NCI-H526 treated with DMSO at 0.1 percent for 48 hours (cell line): ENCODE measurements around the gene TERB1.

Experiments
- DNase-seq: peaks from one replicate; lab custom pipeline; 2025; lab: John Stamatoyannopoulos, UW

The TERB1 gene

GRCh38 chr16:66741950-66742808, 59.2 kb downstream of the TERB1 start:
- DNase-seq = no peak

- DNase-seq = no peak
Observed at GRCh38 chr16:66741169-66741900, 60.0 kb downstream of the TERB1 start.

- DNase-seq = no peak
Observed at GRCh38 chr16:66740533-66740932, 60.9 kb downstream of the TERB1 start.

GRCh38 chr16:66740010-66740409, 61.4 kb downstream of the TERB1 start:
- DNase-seq = no peak

DNA sequence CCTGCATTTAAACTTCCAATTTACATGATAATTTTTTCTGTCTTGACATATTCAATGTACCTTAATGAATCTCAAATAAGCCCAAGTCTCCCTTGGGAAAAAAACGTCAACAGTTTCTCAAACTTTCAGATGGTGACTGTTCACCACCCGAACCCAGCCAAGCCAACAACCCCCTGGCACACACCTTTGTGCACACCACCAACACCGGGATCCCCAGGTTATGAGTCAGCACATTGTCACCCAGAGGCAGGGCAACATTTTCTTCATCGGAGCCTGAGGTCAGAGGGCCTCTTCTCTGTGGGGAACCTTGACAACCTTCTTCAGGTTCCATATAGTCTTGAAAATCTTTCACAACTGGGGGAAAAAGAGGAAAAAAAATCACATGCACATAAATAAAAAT, 65.5 kb downstream of the TERB1 start:
- no peak for DNase-seq

GRCh38 chr16:66731101-66731500, 70.3 kb downstream of the TERB1 start:
- DNase-seq = no peak

DNA sequence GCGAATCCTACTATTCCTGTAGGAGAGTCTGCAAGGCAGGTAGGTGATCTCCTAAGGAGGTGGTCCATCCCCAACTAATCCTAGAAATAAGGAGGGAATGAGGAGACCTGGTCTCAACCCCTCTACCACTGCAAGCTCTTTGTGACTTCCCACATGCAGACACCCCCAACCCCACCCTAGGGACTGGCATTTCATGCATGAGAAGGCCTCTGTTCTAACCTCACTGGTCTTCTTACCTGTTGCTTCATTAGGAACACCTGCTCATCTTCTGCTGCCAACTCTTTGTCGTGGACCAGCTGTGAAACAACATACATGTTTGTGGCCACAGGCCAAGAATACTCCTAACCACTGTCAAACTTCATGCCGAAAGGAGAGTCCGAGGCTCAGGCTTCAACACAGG, 72.6 kb downstream of the TERB1 start:
- DNase-seq = no peak

GRCh38 chr16:66728117-66728787, 73.1 kb downstream of the TERB1 start:
- DNase-seq = peak; percentile 20

GRCh38 chr16:66720766-66721165, 80.6 kb downstream of the TERB1 start:
- DNase-seq = no peak

- DNase-seq = no peak
Observed at GRCh38 chr16:66719246-66719645, 82.1 kb downstream of the TERB1 start.

DNA sequence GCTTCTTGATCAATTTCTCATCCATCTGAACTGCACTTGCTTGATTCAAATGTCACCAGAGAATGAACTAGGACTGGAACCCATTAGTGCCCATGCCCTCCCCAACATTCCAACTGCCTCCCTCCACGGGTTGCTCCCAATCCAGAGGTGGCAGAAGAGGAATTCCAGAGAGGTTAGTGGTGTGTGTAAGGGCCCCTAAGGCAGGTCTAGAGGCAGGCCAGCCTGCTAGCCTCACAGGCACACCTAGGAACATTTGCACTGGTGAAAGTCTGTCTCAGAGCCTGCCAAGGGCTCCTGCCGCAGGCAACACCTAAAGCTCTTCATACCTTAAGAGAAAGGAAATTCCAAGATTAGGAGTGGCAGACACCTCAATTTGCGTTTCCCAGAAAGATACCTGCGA, 83.6 kb downstream of the TERB1 start:
- no peak for DNase-seq

- no peak for DNase-seq
Observed at GRCh38 chr16:66717112-66717675, 84.2 kb downstream of the TERB1 start.

- no peak for DNase-seq
Observed at GRCh38 chr16:66714654-66715307, 86.6 kb downstream of the TERB1 start.

- DNase-seq = no peak
Observed at GRCh38 chr16:66714062-66714461, 87.3 kb downstream of the TERB1 start.

- DNase-seq = no peak
Observed at GRCh38 chr16:66713076-66713475, 88.3 kb downstream of the TERB1 start.

DNA sequence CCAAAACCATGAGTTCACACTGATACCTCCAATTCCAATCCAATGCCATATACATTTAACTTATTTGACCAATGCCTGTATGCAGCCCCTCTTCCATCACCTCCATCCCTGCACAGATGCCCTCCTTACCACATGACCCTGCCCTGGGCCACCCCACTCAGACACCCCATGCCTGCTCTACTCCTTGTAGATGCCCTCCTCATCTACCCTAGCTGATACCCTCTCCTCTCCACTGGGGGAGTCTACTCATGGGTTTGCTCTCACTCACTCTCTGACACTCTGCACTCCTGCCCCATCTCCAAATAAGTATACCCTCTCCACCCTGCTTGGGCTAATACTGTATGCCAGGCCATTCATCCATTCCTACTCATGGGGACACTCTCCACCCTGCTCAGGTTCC, 88.9 kb downstream of the TERB1 start:
- no peak for DNase-seq

DNA sequence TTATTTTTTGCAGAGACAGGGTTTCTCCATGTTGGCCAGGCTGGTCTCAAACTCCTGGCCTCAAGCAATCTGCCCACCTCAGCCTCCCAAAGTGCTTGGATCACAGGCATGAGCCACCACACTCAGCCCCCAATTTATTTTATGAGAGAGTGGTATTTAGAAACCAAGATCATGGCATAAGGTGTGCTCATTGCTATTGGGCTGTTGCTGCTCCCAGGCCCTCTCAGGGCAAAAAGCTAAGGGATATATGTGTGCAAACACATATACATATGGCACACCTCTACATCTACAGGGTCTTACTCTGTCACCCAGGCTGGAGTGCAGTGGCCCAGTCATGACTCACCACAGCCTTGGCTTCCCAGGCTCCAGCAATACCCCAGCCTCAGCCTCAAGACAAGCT, 89.8 kb downstream of the TERB1 start:
- no peak for DNase-seq

DNA sequence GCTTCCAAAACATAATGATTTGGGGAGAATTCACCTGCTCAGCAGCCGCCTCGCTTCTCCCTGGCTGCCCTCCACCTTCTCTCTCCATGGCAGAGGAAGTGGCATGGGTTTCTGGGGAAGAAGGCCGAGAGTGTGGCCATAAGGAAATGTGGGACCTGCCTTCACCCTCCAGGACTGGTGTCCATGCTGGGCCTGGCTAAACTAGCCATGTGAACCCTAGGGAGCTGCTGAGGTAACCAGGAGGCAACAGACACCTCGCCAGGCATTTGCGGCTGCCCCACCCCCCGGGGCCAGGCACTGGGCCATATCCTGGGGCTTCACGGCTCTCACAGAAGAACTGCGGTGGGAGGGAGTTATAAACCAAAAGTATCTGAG, 94.9 kb downstream of the TERB1 start:
- no peak for DNase-seq

DNA sequence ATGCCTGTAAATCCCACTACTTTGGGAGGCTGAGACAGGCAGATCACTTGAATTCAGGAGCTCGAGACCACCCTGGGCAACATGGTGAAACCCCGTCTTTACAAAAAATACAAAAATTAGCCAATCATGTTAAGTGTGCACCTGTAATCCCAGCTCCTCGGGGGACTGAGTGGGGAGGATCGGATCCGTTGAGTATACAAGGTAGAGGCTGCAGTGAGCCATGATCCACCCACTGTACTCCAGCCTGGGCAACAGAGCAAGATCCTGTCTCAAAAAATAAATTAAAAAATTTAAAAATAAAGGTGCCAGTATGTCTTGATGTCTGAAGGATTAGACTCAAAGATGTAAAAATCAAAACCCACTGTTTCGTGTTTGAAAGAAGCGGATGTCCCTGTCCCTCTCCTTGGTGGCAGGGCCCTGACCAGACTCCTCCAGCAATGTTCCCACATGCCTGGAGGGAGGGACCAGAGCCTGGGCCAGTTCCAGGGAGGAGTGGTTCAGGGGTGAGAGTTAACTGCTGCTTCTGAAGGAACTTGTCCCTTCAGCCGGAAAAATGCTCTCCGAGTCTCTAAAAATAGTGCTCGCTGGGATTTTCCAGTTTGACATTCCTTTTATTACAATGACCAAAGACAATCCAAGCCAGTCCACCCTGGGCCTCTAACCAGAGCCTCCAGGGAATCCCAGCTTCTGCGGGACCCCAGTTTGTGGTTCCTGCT, 95.4 kb downstream of the TERB1 start:
- no peak for DNase-seq
